NOMO-1 treated with dmso at 0.1 percent for 144 hours (cell line): Measurements from ENCODE around the gene AKAP6.
"Not testable (repeated sequence)": the region's sequence is repeated elsewhere in the genome, so short reads cannot be mapped to it uniquely, and the experiment has no call there.

Experiments used
- DNase-seq: peaks from one replicate; lab custom pipeline; 2025; ENCODE audit not compliant: unreplicated experiment; lab: John Stamatoyannopoulos, UW

The AKAP6 gene

DNA sequence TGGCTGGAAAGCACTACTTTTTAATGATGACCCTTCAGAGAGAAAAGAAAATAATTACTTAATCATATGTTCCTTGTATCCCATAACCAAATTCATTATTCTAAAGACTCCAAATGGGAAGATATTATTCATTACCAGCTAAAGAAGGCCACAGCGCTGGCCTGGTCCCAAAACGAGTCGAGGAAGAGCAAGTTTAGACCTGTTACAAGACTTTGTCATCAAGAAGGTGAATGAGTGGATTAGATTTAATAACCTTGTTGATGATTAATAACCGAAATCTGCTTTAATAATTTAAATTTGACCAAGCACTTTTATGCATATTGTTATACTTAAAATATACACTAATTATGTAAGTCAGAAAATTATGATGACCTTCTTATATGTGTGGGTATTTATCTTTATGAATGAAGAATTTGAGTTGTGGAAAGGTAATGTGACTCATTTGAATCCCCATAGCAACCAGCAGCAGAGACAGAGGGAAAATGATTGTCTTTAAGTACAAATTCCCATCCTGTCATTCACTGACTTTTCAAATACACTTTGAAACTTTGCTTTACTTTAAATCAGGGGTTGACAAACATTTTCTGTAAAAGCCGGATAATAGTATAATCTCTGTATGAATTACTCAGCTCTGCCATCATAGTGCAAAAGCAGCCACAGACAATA is 409.2 kb downstream of the AKAP6 start:
- no peak for DNase-seq

DNA sequence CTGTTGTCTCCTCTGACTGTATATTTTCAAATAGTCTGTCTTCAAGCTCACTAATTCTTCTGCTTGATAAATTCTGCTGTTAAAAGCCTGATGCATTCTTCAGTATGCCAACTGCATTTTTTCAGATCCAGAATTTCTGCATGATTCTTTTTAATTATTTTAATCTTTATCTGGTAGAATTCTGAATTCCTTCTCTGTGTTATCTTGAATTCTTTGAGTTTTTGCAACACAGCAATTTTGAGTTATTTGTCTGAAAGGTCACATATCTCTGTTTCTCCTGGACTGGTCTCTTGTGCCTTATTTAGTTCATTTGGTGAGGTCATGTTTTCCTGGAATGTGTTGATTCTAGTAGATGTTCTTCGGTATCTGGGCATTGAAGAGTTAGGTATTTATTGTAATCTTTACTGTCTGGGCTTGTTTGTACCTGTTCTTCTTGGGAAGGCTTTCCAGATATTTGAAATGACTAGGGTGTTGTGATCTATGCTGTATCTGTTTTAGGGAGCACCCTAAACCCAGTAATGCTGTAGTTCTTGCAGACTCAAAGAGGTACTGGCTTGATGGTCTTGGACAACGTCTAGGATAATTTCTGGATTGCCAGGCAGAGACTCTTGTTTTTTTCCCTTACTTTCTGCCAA is 415.8 kb downstream of the AKAP6 start:
- DNase-seq, result no peak

GRCh38 chr14:32754209-32754608 is 425.1 kb downstream of the AKAP6 start:
- no peak for DNase-seq

- DNase-seq, result no peak
Measured at GRCh38 chr14:32756173-32756572, 427.1 kb downstream of the AKAP6 start.

DNA sequence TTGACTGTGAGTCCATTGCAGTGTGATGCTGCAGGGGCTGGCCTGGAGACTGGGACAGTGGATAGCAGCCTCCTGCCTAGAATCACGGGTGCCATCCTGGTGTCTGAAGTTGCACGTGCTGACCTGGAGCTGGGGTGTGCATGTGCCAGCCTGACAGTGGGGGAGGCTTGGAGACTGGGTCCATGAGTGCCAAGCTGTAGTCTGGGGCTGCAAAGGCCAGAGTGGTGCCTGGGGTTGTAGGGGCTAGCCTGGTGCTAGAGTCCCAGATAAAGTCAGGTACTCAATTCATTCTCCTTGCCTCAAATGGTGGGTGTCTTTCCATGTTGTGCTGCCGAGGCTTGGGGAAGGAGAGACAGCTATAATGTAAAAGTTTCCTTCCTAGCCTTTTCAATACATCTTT is 427.7 kb downstream of the AKAP6 start:
- DNase-seq, result no peak

GRCh38 chr14:32757568-32757967 is 428.5 kb downstream of the AKAP6 start:
- no peak for DNase-seq

GRCh38 chr14:32761381-32761968 is 432.4 kb downstream of the AKAP6 start:
- DNase-seq, result no peak

DNA sequence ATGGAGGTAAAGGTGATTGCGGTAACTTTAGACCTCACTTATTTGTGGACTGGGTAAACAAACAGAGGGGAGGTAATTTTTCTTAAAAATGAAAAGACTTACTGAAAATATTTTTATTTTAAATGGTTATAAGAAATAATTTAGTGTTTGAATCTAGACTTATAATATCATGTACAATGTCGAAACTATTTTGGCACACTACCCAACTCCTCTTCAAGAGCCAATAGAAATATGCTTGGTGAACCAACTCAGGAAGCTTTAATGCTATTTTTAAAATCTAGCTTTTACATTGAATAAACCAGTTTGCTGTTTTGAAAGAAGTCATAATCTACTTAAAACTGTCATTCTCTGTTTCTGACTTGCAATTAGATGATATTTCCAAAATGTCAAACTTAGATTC is 433.8 kb downstream of the AKAP6 start:
- no peak for DNase-seq

GRCh38 chr14:32763673-32764072 is 434.6 kb downstream of the AKAP6 start:
- no peak for DNase-seq

GRCh38 chr14:32764131-32764530 is 435.0 kb downstream of the AKAP6 start:
- DNase-seq, result no peak

- no peak for DNase-seq
Measured at GRCh38 chr14:32770422-32770821, 441.3 kb downstream of the AKAP6 start.

DNA sequence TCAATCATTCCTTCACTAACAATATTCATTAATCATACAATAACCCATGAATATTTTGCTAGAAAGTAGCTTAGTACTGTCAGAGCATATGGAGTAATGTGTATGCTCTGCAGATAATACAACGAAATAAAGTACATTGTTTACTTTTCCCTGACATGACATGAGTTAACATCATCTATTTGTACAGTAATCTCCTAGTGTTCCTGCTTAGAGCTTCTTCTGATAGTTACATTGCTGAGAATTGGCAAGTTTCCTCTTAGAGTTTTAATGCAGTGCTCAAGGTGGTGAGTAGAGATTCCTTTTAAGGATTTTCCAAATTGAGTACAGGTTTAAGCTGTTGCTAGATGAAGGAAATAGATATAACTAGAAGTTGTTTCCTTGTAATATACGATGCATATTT is 445.1 kb downstream of the AKAP6 start:
- no peak for DNase-seq

DNA sequence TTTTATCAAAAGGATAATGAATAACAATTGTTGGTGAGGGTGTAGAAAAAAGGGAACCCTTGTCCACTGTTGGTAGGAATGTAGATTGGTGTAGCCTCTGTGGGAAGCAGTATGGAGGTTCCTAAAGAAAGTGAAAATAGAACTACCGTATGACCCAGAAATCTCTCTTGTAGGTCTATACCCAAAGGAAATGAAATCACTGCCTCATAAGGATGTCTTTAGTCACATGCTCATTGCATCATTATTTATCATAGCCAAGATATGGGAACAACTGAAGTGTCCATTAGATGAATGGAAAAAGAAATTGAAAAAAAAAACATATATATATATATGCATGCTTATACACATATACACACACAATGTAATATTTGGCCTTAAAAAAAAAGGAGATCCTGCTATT is 450.7 kb downstream of the AKAP6 start:
- DNase-seq, result no peak

DNA sequence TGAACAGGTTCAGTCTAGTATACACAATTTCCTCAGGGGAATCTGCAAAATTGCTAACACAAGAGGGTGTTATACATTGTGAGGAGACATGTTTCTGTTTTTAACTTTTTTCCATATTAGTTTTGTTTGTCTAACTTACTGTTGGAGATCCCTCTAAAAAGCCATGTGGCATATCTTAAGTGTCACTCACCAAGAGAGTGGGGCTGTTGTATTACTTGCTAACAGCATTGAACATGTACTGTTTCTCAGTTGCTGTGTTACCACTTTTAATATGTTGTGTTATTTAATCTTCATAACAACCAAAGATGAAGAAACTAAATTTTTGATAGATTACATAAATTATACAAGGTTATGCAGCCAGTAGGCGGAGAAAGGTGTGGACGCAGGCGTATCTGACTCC is 455.3 kb downstream of the AKAP6 start:
- DNase-seq, result no peak

DNA sequence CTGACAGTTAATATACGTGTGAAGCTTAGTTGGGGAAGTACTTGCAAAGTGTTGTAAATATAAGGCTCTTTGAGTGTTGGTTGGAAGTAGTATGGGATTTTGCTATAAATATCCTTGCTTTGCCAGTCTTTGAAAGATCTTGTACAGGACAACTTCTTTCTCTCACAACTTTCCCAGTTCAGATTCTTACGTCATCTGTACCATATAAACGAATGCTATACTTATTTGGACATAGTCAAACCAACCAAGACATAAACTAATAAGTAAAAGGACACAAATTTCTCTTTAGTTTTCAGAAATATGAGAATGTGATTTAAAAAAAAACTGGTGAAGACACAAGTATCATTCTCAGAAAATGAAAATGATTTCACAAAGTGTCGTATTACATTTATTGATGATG is 456.5 kb downstream of the AKAP6 start:
- no peak for DNase-seq

DNA sequence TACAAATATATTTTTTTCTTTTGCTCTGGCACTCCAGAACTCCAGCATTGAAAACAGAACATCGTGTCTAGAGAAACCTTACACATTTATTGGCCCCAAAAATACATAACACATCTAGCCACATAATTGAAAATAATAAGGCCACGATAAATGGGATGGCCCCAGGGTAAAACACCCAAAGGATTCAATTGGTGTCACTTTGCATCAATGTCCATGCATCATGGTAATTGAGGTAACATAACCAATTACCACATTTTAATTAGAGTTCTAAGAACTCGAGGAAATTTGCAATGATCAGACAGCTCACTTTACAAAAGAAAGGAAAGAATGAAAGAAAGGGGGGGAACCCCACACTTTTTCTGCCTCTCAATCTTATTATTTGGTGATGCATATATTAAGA is 457.8 kb downstream of the AKAP6 start:
- no peak for DNase-seq

DNA sequence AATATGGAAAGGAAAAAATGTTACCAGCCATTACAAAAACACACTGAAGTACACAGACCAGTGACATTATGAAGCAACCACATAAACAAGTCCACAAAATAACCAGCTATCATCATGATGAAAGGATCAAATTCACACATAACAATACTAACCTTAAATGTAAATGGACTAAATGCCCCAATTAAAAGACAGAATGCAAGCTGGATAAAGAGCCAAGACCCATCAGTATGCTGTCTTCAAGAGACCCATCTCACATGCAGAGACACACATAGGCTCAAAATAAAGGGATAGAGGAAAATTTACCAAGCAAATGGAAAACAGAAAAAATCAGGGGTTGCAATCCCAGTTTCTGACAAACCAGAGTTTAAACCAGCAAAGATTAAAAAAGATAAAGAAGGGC is 463.9 kb downstream of the AKAP6 start:
- DNase-seq, result not testable (repeated sequence)

- DNase-seq, result no peak
Measured at GRCh38 chr14:32800320-32800719, 471.2 kb downstream of the AKAP6 start.

DNA sequence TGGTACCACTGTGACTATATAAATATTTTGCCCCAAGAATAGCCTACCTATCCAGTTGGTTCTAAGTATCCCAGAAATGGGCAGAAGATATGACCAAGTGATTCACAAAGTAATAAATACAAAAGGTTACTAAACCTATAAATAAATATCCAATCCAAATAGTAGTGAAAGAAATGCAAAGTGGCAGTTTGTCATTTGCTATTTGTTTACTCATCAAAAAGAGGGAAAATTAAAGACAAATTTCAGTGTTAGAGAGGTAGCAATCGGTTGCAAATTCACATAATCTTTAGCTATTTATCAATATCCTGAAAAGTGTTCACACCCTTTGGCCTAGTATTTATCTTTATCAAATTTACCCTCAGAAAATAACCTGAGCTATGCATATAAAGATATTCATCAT is 473.2 kb downstream of the AKAP6 start:
- DNase-seq, result no peak

GRCh38 chr14:32805979-32806378 is 476.9 kb downstream of the AKAP6 start:
- DNase-seq, result no peak

DNA sequence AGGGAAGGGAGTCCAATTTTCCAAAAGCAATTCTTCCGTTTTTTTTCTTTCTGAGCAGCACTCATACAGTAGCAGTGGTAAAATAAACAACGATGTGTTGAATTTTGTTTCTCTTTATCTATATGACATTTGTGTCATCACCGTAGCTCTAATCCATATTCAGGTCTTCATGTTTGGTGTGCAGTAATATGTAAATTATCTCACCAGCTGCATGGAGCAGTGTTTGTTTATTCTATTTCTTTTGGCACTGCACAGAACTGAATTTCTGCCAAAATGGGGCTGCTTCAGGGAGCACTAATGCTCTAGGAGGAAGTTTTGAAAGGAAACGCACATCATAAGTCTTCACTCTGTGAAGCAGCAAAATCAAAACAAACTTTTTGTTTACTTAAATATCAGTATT is 479.5 kb downstream of the AKAP6 start:
- no peak for DNase-seq

DNA sequence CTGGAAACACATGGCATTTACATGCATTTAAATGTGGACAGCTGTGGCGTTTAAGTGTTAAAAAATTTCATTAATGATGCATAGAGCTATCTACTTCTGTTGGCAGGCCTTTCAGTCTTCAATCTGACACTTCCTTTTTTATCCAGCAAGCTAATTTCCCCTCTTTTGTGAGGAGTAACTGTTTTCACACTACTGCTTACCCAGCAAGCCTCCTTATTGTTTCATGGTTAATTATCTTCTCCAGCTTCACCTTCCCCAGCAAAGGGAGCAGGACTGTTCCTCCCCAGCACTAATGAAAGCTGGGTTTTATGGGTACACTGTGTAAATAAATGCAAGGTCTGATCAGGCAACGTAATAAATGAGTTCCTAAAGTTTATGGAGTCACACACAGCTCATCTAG is 480.2 kb downstream of the AKAP6 start:
- DNase-seq, result no peak

DNA sequence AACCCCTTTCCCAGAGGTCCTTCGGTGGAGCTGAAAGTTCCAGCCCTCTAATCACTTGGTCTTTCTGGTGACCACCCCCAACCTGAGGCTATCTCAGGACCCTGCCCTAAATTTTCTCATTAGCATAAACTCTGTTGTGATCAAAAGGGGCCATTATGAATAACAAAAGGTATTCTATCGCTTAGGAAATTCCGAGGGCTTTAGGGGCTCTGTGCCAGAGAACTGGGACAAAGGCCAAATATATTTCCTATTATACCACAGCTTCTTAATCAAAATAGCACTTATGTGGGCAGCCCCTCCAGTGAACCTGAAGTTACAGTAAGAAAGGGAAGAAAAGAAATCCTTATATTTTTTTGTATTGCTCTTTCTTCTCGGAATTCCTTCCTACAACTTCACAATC is 484.3 kb downstream of the AKAP6 start:
- DNase-seq, result no peak
